HuH-7 (cell line): ENCODE results near the gene ICOSLG.
"Not testable (repeated sequence)": the region's sequence is repeated elsewhere in the genome, so short reads cannot be mapped to it uniquely, and the experiment has no call there.

Source experiments
- DNase-seq: peaks from one replicate; pipeline ENCODE4 v3.0.0; 2011; ENCODE audit warnings: low spot score

ICOSLG gene

GRCh38 chr21:44223334-44223733 is 17.4 kb downstream of the ICOSLG start:
- DNase-seq = not testable (repeated sequence)

GRCh38 chr21:44220674-44221073 is 20.1 kb downstream of the ICOSLG start:
- DNase-seq = not testable (repeated sequence)

- not testable (repeated sequence) for DNase-seq
These were observed 22.3 kb downstream of the ICOSLG start for GRCh38 chr21:44218461-44218860.

GRCh38 chr21:44211978-44212377 is 28.8 kb downstream of the ICOSLG start:
- DNase-seq = not testable (repeated sequence)

- DNase-seq = not testable (repeated sequence)
These were observed 29.2 kb downstream of the ICOSLG start for GRCh38 chr21:44211574-44211973.

- DNase-seq = not testable (repeated sequence)
These were observed 32.7 kb downstream of the ICOSLG start for GRCh38 chr21:44207860-44208646.

GRCh38 chr21:44206698-44207676 is 33.8 kb downstream of the ICOSLG start:
- DNase-seq = not testable (repeated sequence)

DNA sequence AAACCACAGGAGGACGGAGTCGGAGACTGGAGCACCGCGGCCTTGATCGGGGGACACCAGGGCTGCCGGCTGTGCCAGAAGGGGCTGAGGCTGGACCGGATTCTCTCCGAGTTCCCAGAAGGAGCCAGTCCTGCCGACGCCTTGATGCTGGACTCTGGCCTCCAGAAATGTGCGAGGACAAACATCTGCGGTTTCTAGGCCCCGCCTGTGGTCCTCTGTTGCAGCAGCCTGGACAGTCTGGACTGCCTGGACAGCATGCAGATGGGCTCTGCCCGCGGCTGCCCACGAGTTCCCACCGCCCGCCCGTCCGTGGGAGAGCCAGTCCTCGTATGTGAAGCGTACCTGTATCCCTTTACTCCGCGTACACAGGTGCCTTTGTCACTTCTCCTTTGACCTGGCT is 34.6 kb downstream of the ICOSLG start:
- not testable (repeated sequence) for DNase-seq

GRCh38 chr21:44202590-44203299 is 38.0 kb downstream of the ICOSLG start:
- DNase-seq = not testable (repeated sequence)

DNA sequence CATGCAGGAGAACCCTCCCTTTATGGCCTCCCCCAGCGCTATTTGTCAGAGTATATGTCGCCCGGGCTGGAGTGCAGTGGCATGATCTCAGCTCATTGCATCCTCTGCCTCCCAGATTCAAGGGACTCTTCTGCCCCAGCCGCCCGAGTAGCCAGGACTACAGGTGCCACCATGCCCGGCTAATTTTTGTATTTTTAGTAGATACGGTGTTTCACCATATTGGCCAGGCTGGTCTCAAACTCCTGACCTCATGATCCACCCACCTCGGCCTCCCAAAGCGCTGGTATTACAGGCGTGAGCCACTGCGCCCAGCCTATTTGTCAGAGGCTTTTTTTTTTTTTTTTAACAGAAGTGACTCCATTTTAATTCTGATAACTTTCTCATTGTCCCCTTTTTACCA is 40.7 kb downstream of the ICOSLG start:
- DNase-seq = not testable (repeated sequence)

GRCh38 chr21:44199448-44199847 is 41.3 kb downstream of the ICOSLG start:
- no peak for DNase-seq

- not testable (repeated sequence) for DNase-seq
These were observed 43.6 kb downstream of the ICOSLG start for GRCh38 chr21:44197156-44197516.

GRCh38 chr21:44196212-44197155 is 44.3 kb downstream of the ICOSLG start:
- DNase-seq = not testable (repeated sequence)

- DNase-seq = not testable (repeated sequence)
These were observed 45.9 kb downstream of the ICOSLG start for GRCh38 chr21:44194888-44195287.

- not testable (repeated sequence) for DNase-seq
These were observed 46.3 kb downstream of the ICOSLG start for GRCh38 chr21:44194451-44194850.

DNA sequence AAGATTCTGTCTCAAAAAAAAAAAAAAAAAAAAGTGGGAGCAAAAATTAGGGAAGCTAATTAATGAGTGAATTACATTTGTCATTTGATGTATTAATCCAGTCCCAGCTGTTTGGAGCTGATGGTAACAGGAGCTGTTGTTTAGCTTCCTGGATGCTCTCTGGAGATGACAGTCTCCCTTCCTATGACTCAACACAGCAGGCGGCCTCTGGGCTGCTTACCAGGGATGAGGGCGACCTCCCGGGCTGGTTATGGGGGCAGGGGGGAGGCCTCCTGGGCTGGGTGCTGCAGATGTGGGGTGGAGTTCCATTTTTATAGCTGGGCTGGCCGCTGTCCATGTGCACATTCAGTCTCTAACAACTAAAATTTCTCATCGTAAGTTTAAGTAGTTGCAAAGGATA is 47.6 kb downstream of the ICOSLG start:
- not testable (repeated sequence) for DNase-seq

DNA sequence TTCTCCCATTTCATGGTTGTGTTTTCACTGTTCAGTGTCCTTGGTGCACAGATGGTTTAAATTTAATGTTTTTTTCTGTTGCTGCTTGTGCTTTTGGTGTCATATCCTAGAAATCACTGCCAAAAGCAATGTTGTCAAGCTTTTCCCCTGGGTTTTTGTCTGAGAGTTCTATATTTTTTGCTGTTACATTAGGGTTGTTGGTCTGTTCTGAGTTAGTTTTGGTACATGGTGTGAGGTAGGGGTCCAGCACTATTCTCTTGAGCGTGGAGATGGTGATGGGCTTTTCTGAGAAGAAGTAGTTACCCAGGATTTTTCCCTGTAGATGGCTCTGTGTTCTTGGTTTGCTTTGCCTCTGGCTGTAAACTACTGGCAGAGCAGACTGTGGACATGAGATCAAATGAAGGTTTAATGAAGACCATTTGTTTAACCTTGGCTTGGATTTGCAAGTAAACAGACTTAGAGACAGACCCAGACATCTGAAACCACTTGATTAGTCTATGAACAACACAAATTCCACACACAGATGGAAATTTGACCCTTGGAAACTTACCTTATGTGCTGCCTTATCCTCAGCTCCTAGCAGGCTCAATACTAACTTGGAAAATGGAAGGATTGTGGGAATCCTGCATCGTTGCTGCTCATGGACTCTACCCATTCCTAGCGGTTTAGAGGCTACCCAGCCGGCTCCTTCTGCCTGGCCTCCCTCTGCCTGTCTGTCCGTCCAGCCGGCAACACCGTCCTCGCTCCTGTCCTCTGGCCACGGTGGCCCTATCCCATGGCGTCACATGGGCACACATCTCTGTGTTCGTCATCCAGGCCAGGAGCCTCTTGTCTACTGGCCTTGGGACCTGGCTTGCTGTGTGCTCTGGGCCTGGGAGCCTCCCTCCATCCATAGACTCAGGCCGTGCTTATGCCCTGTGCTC is 50.1 kb downstream of the ICOSLG start:
- not testable (repeated sequence) for DNase-seq

- not testable (repeated sequence) for DNase-seq
These were observed 55.9 kb downstream of the ICOSLG start for GRCh38 chr21:44184862-44185261.

DNA sequence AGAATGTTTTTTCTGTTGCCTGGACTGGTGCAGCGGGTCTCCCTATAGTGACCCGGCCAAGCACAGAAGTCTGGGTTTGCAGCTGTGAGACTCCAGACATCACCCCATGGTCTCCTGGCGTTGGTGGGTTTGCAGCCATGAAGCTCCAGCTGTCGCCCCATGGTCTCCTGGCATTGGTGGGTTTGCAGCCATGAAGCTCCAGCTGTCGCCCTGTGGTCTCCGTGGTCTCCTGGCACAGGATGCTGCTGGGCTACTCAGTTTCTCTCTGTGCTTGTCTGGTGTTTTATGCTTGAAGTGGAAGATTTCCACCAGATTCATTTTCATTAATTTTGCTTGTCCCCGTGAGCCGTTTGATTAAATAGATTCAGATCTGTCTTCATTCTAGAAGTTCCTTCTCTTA is 58.5 kb downstream of the ICOSLG start:
- DNase-seq = not testable (repeated sequence)

DNA sequence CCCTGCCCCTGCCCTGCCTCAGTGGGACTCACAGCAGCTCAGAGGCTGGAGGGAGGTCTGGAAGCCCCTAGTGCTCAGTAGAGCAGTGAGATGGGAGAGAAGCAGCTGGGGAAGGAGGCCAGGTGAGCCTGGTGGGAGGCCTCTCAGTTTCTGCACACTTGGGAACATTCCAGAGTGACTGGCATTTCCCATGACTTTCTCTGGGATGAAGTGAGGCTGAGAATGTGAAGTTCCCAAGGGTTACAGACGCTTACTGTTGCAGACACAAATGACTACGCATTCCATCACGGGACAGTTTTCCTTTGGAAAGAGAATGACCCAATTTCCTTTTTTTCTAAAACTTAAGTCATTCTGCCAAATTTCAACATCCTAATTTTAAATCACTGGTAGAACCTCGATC is 59.2 kb downstream of the ICOSLG start:
- not testable (repeated sequence) for DNase-seq
